Adrenal gland (tissue), 5 donors: Measurements from ENCODE around the gene C4BPA.

Experiments used
- POLR2A ChIP-seq, 2 donors: fragments of 450-650 bp; IDR thresholded peaks; one replicate each; pipeline ENCODE4 v1.6.1; 2017; ENCODE audit warnings: antibody characterized with exemption in 2 of 2, mild to moderate bottlenecking in 2 of 2, moderate library complexity in 1 of 2
- TF ChIP-seq, protein P1 (sequence below), 6 experiments: fragments of 450-650 bp in 4 of 6; fragments of 200-600 bp in 2 of 6; sonication (generic) in 1 of 6; IDR thresholded peaks; 1 replicate in 5 of 6; 2 replicates in 1 of 6; pipeline versions ENCODE4 v1.5.1 to v1.8.0; 2016 to 2021; ENCODE audit warnings: antibody characterized with exemption in 6 of 6, mild to moderate bottlenecking in 2 of 6, moderate library complexity in 1 of 6
- donor health status: DM: no; HTN: no; CAD: no.

DNA sequence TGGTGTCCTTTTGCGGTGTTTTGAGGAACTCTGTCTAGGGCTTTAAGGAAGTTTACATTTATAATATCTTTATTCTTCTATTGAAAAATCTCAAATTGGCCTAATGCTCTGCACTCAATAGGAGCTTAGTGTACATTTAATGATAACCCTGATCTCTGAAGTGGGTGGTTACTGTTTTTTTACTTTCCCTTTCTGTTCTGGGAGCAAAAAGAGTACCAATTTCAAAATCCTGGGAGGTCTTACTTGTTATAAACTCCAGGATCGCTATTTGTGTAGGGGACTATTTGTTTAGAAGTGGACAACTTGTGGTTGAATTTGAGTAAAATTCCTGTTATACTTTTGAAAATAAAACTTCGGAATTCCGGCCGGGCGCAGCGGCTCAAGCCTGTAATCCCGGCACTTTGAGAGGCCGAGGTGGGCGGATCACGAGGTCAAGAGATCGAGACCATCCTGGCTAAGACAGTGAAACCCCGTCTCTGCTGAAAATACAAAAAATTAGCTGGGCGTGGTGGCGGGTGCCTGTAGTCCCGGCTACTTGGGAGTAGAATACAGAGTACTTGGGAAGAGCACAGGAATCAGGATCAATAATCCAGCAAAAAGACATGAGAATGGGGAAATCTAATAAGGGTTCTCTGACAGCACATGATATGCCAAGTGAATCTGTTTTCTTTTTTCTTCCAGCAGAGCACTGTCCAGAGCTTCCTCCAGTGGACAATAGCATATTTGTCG lies 14.2 kb upstream of the C4BPA start:
- TF ChIP-seq, protein P1, sequence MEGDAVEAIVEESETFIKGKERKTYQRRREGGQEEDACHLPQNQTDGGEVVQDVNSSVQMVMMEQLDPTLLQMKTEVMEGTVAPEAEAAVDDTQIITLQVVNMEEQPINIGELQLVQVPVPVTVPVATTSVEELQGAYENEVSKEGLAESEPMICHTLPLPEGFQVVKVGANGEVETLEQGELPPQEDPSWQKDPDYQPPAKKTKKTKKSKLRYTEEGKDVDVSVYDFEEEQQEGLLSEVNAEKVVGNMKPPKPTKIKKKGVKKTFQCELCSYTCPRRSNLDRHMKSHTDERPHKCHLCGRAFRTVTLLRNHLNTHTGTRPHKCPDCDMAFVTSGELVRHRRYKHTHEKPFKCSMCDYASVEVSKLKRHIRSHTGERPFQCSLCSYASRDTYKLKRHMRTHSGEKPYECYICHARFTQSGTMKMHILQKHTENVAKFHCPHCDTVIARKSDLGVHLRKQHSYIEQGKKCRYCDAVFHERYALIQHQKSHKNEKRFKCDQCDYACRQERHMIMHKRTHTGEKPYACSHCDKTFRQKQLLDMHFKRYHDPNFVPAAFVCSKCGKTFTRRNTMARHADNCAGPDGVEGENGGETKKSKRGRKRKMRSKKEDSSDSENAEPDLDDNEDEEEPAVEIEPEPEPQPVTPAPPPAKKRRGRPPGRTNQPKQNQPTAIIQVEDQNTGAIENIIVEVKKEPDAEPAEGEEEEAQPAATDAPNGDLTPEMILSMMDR (IDR thresholded peaks at IDR 0.05): no peak
- TF ChIP-seq POLR2A (IDR thresholded peaks at IDR 0.05): no peak
